Superior temporal gyrus (tissue), 1 donor: Measurements from ENCODE around the gene TMEM270.
"Not testable (repeated sequence)": the region's sequence is repeated elsewhere in the genome, so short reads cannot be mapped to it uniquely, and the experiment has no call there.

Experiments
- DNase-seq: peaks from one replicate; pipeline ENCODE4 v3.0.0-alpha.2; 2016; ENCODE audit errors: extremely low spot score

The TMEM270 gene, protein sequence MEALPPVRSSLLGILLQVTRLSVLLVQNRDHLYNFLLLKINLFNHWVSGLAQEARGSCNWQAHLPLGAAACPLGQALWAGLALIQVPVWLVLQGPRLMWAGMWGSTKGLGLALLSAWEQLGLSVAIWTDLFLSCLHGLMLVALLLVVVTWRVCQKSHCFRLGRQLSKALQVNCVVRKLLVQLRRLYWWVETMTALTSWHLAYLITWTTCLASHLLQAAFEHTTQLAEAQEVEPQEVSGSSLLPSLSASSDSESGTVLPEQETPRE

DNA sequence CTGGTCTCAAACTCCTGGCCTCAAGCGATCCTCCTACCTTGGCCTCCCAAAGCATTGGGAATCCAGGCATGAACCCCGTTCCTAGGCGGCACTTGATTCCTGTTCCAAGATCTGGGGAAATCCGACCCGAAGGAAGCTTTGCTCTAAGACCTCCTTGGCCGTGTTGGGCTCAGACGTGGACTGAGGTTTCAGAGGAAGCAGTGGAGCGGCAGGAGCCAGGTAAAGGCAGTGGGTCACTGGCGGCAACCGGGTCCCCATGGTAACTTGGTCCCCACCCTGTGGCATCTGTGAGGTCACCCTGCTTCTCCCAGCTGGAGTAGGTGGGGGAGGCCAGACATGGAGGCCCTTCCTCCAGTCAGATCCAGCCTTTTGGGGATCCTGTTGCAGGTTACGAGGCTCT, at the start of gene TMEM270:
TSS of gene TMEM270 (plus strand) at position 301 of the 400 bp plus-strand sequence. CDS start at position 337, 36 bp downstream.
- DNase-seq: no peak

DNA sequence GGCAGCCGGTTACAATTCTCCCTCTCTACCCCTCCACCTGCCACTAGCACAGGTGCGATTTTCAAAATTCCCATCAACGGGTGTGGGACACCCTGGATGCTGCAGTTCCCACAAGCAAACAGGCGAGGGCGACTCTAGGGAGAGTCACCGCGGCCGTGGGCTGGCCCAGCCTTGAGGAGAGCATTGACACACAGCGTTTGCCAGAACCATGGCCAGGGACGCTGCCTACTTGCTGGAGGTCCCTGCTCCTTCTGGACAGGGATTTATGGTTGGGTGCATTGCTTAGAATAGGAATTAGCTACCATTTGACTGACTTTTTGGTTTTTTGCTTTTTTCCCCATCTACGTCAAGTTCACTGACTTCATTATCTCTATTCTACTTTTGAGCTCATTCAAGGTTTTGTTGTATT, 49.2 kb upstream of the TMEM270 start:
- peak; percentile 20 for DNase-seq

DNA sequence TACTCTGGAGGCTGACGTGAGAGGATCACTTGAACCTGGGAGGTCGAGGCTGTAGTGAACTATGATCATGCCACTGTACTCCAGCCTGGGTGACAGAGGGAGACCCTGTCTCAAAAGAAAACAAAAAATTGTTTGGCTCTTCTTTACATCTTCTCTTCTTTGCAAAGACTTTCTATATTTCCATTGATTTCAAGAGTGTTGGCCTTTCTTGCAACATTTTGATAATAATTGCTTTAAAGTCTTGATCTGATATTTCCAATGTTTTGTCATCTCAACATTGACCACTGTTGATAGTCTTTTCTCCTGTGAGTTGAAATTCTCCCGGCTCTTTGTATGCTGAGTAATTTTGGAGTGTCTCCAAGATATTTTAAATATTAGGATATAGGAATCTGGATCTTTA, 48.0 kb upstream of the TMEM270 start:
- no peak for DNase-seq

DNA sequence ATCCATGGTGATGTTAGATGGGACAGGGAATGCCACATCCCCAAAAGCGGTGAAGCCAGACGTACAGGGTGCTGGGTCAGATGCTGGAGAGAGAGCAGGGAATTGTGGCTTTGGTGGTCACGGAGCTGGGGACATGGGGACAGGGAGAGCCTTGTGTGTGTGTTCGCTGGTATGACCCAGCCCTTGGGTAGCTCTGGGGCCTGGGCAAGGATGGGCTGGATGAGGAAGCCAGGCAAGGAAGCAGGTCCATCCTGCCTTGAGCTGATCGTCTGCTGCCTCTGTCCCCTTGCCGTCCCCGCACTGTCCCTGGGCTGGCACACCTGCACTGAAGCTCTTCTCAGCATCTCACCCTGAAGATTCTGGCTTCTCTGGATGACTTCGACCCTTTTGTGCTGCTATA, 45.5 kb upstream of the TMEM270 start:
- no peak for DNase-seq

DNA sequence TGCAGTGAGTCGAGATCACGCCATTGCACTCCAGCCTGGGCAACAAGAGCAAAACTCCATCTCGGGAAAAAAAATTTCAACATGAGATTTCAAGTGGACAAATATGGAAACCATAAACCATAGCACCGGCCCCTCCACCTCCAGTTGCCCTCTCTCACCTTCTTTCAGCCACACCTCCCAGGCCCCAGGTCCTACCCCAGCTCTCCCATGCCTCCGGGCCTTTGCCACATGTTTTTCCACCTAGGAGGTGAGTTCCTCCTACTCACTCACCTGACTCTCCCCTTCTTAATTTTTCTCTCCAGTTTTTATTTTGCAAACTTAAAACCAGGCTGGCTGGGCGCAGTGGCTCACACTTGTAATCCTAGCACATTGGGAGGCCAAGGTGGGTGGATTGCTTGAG, 43.8 kb upstream of the TMEM270 start:
- no peak for DNase-seq

DNA sequence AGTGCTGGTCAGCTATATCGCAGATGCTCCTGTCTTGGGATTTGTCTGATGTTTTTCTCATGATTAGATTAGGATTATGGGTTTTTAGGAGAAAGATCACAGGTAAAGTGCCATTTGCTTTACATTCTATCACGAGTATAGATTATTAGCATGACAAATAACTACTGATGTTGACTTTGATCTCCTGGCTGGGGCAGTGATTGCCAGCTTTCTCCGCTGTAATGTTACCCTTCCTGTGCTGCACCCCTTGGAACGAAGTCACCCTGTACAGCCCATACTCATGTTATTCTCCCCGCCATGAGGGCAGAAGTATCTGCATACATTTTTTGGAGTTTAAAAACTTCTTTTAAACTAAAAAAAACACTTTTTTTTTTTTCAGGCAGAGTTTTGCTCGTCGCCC, 40.9 kb upstream of the TMEM270 start:
- no peak for DNase-seq

DNA sequence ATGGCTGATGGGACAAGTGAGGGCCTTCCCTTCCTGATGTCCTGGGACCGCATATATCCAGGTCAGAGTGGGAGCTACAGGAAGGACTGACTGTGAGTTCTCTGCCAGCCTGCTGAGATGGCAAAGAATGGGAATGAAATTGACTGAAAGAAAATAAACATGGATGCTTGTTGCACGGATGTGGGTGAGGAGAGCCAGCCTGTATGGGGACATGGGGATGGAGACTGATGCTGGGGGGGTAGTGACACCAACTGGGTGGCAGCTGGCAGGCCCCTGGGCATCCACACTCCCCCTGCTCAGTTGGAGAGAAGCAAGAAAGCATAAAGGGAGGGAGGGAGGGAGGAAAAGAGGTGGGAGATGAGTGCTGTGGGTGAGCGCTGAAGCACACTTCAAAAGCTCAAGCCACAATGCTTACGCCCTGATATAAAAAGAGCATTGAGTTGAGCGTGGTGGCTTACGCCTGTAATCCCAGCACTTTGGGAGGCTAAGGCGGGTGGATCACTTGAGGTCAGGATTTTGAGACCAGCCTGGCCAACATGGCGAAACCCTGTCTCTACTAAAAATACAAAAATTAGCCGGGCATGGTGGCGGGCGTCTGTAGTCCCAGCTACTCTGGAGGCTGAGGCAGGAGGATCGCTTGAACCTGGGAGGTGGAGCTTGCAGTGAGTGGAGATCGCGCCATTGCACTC, 39.2 kb upstream of the TMEM270 start:
- not testable (repeated sequence) for DNase-seq

DNA sequence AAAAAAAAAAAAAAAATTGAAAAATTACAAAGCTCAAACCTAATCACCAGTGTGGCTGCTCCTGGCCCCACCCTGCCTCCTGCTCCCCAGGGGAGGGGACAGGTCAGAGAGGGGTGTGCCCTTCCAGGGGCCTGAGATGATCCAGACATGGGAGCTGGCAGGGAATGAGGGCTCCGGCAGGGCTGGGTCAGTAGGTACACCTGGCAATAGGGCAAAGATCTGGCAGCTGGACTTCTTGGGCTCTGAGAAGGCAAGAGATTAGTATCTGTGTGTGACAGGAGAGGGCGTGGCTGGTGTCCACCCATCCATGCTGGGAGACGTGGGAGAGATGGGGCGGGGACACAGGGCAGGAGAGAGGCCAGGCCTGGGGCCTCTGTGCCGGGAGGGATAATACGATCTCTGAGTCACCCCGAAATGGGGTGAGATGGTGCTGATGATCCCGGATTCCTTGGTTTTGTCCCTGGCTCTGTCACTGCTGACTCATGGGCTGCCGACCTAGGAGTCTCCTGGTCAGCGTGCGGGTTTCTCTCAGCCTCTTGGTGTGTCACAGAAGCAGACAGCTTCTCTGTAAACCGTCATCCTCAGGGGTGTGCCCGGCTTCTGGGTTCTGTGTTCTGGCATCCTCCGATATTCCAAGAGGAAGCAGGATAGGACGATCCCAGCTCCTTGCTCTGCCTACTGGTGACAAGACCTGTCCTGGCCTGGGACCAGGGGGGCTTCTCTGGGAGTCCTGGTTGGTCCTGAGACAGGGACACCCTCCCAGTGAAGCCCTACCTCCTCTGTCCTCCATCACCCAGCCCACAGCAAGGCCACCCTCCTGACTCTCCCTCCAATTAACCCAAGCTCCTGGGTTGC, 38.4 kb upstream of the TMEM270 start:
- DNase-seq: no peak

DNA sequence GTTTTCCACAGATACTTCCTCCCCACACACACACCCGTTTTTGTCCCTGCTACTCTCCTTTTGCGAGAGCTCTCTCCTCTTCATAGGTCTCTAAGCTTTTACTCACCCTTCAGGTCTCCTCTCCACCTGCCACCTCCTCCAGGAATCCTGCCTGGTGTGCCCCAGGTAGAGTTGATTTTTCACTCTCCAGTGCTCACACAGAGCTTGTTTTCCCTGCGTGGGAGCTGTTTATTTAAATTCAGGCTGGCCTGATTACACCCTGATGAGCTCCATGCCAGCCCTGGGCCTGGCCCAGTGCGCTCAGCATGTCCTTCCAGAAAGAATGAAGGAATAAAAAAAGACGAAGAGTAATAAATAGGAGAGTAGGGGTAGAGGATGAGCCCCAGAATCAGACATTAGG, 37.7 kb upstream of the TMEM270 start:
- DNase-seq: no peak

DNA sequence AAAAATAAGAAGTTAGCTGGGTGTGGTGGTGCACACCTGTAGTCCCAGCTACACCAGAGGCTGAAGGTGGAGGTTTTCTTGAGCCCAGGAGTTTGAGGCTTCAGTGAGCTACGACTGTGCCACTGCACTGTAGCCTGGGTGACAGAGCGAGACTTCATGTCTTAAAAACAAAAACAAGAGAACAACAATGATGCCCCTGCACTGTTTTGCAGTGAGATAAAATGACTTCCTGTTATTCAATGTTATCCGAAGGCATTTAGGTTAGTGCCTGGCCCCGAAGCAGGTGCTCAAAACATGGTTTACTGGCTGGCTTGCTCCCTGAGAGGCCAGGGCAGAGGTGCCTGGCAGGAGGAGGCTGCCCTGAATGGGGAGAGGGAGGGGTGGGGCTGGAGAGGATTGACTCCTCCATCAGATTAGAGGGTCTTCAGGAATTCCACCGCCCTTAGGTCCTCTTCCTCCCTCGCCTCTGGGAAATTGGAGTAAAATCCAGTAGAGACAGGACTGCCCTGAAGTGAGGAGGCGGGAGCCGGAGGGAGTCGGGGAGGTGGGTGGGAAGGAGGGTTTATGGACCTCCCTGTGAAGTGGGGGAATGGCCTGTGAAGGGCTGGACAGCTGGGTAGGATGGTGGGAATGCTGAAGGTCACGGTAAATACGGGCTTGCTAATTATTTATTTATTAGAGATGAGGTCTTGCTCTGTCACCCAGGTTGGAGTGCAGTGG, 36.9 kb upstream of the TMEM270 start:
- DNase-seq: no peak

DNA sequence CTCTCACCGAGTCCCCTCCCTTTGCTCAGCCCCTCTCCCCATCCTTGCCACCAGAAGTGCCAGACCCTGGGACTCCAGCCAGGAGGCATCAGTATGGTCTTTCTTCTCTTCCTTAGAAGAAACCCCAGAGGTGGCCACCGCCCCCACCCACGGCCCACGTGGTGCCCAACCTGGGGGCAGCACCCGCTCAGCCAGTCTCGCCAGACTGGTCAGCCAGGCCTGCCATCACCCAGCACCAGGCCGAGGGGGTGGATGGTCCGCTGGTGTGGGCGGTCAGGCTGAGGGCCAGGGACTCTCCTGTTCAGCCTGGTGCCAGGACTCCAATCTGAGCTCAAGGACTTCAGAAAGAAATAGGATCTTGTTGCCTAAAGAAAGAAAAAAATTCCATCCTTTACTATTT, 36.0 kb upstream of the TMEM270 start:
- no peak for DNase-seq

DNA sequence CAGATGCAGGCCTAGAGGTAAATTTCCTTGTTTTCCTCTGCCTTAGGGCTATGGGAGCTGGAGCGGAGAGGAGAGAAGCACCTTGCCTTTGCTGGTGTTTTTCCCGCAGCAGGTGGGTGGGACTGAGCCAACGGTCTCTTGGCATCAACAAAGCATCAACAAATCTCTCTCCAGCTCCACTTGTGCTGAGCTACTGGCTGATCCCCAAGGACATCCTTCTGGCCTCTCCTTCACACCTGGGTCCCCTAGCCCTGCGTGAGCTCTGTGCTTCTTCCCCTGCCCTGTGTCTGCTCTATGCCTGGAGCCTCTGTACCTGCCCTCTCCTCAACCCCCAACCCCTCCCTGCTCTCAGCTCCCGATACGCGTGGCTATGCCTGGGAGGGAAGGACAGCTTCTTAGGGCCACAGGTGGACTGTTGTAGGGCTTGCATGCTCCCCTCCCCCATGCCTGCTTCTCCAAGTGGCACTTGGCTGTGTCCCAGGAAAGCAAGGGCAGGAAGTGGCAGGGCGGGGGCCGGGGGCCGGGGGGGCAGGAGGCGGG, 33.3 kb upstream of the TMEM270 start:
- DNase-seq: no peak

DNA sequence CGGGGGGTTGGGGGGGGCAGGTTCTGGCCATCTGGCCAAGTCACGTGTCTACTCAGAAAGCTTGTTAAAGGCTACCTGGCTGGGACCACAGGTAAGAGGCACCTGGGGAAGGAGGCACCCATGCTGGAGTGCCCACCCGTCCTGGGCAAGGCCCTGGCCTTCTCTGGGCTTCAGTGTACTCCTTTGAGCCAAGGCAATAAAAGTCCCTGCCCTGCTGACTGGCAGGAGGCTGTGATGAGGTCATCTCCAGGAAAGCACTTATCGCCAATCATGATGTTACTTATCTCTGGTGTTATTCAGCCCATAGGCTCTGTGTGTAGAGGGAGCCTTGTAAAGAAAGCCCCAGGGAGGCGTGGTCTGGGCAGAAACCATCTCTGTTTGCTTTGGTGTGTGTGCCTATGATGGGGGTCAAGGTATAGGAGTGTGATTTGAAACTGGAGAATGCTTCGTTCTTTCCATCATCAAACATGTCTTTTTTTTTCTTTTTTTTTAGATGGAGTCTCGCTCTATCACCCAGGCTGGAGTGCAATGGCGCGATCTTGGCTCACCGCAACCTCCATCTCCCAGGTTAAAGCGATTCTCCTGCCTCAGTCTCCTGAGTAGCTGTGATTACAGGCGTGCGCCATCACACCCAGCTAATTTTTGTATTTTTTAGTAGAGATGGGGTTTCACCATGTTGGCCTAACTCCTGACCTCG, 32.7 kb upstream of the TMEM270 start:
- no peak for DNase-seq

DNA sequence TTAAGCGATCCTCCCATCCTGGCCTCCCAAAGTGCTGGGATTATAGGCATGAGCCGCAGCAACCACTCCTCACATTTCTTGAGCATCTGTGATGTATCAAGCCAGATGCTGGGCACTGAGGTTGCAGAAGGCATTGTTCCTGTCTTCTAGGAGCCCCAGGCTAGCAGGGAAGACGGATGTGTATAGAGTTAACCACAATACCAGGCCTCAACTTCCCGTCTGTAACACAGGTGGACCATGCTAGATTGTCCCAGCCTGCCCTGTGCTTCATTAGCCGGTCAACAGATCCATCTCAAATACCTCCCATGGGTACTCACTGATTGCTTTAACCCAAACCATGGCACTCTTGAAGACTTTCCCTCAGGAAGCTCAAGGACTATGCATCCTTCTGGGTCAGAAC, 32.0 kb upstream of the TMEM270 start:
- DNase-seq: no peak

DNA sequence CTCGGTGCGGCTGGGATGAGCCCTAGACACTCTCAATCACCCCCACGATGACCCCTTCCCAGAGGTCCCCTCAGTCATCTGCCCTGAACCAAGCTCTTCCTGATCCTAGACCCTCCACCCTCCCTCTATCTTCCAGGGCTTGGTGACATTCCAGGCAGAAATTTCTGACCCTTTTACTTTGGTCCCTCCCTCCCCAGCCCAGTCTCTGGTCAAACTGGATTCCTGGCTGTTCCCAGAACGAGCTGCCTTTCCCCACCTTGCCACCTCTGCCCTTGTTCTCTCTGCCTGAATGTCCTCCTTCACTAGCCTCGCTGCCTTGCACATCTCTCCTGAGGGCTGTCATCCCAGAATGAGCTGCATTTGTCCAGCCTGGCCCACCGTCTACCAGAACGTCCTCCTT, 31.5 kb upstream of the TMEM270 start:
- DNase-seq: no peak

DNA sequence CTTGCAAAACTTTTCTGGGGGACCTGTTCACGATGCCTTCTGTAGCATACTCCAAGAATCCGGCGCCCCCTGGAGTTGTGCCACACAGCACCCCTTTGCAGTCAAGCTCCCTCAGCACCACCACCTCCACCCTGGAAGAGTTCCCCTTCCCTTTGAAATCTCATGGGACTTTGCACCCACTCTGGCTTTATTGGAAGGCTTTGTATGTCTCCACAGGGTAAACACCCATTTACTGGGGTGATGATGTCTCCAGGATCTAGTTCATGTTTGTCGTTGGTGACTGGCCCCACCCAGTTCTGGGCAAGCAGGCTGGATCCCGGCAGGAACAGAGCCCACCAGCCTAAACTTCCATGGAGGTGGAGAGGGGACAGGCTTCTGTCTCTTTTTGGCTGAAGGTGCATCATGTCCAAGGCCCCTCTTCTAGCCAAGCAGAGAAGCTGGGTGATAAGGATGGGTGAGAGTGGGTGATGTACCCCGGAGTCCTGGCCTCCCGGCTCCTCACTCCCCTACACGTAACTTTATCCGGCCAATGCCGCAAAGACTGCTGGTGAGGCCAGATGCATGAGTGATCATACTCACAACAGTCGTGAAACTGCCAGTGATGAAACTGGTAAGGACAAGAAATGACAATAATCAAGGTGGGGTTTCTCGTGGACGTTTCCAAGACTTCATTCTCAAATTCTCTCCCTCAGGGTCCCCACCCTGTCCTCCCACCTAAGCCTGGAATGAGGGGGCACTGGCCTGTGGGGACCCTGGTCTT, 30.9 kb upstream of the TMEM270 start:
- no peak for DNase-seq

DNA sequence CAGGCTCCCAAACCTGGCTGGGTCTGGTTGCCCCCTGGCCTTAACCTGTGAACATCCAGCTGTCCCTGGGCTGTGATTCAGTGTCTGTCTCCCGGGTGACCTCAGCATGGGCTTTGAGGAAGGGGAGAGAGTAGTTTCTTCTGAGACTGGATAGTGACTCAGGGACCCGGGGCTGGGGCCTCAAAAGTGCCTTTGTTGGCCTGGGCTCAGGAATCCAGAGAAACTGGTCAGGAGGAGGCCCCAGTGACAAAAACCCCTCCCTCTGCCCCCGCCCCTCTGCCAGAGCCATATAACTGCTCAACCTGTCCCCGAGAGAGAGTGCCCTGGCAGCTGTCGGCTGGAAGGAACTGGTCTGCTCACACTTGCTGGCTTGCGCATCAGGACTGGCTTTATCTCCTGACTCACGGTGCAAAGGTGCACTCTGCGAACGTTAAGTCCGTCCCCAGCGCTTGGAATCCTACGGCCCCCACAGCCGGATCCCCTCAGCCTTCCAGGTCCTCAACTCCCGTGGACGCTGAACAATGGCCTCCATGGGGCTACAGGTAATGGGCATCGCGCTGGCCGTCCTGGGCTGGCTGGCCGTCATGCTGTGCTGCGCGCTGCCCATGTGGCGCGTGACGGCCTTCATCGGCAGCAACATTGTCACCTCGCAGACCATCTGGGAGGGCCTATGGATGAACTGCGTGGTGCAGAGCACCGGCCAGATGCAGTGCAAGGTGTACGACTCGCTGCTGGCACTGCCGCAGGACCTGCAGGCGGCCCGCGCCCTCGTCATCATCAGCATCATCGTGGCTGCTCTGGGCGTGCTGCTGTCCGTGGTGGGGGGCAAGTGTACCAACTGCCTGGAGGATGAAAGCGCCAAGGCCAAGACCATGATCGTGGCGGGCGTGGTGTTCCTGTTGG, 30.0 kb upstream of the TMEM270 start, which contains the start of gene CLDN4:
TSS of gene CLDN4 (plus strand) at position 316 of the 903 bp plus-strand sequence. CDS start at position 522, 206 bp downstream.
- no peak for DNase-seq

DNA sequence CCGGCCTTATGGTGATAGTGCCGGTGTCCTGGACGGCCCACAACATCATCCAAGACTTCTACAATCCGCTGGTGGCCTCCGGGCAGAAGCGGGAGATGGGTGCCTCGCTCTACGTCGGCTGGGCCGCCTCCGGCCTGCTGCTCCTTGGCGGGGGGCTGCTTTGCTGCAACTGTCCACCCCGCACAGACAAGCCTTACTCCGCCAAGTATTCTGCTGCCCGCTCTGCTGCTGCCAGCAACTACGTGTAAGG, 29.4 kb upstream of the TMEM270 start:
- DNase-seq: no peak

DNA sequence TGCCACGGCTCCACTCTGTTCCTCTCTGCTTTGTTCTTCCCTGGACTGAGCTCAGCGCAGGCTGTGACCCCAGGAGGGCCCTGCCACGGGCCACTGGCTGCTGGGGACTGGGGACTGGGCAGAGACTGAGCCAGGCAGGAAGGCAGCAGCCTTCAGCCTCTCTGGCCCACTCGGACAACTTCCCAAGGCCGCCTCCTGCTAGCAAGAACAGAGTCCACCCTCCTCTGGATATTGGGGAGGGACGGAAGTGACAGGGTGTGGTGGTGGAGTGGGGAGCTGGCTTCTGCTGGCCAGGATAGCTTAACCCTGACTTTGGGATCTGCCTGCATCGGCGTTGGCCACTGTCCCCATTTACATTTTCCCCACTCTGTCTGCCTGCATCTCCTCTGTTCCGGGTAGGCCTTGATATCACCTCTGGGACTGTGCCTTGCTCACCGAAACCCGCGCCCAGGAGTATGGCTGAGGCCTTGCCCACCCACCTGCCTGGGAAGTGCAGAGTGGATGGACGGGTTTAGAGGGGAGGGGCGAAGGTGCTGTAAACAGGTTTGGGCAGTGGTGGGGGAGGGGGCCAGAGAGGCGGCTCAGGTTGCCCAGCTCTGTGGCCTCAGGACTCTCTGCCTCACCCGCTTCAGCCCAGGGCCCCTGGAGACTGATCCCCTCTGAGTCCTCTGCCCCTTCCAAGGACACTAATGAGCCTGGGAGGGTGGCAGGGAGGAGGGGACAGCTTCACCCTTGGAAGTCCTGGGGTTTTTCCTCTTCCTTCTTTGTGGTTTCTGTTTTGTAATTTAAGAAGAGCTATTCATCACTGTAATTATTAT, 28.9 kb upstream of the TMEM270 start:
- no peak for DNase-seq
